Jurkat, Clone E6-1 (cell line): ENCODE measurements around the gene RPP30. TPM values are rescaled to one million over a fixed set of nuclear protein-coding genes. Genes with fewer than 3 reads are reported as not detected.

ENCODE experiments used
- DNase-seq: peaks from one replicate; pipeline ENCODE4 v3.0.0-alpha.2; 2011; ENCODE audit warnings: low read depth, low spot score
- H3K4me3 ChIP-seq: 2 replicates; pipeline ENCODE4 v1.5.1; 2011; ENCODE audit warnings: mild to moderate bottlenecking, low read length, control low read depth, moderate library complexity
- polyA plus RNA-seq: library from polyadenylated mRNA; unstranded; fragments of >200 nt; gene quantifications from one replicate; pipeline ENCODE4 v1.2.1, GENCODE V29; 2012; ENCODE audit warnings: missing spikeins; ENCODE audit not compliant: insufficient read length, insufficient read depth

The RPP30 gene
- polyA plus RNA-seq = 84.4 TPM

DNA sequence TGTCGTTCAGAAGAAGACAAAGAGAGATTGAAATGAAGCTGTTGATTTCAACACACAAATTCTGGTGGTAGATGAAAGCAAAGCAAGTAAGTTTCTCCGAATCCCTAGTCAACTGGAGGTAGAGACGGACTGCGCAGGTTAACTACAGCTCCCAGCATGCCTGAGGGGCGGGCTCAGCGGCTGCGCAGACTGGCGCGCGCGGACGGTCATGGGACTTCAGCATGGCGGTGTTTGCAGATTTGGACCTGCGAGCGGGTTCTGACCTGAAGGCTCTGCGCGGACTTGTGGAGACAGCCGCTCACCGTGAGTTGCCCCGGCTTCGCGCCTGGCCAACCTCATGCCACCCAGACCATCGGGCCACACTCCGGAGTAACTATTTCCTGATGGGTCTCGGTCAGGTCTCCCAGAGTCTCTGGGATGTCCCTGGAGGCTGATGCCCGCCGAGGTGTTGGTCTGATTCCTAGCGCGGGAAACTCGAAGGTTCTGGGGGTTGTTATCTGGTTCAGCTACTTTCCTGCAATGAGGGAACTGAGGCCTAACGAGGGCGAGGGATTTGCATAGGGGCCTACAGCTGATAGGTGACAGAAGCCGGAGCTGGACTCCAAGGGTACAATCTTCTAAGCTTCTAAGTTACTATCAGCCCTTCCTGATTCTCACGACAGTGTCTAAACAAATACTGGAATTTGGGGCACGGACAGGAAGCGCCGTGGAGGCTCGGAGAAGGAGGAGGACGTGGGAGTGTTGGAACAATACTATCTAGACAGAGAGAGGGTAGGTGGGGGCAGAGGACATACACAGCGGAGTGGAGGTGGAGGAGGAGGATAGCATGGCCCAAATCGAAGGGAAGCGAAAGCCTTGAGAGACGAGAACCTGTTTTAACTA lies at the start of gene RPP30:
TSS of gene RPP30 (plus strand) at position 209 of the 882 bp plus-strand sequence. CDS start at position 222, 13 bp downstream.
- DNase-seq = peak; percentile 61
- H3K4me3 ChIP-seq = peak within 1 kb of the TSS; percentile 98

DNA sequence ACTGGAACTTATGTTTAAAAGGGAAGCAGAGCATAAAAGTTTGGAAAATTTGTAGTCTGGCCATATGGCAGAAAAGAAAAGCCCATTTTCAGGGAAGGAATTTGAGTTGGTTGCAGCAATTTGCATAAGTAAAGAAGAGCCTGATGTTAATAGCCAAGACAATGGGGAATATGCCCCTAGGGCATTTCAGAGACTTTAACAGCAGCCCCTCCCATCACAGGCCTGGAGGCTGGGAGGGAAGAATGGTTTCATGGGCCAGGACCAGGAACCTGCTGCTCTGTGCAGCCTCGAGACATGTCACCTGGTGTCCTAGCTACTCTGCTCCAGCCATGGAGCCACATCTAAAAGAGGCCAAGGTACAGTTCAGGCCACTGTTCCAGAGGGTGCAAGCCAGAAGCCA lies 49.3 kb upstream of the RPP30 start:
- DNase-seq = no peak
- no peak overlapping the region for H3K4me3 ChIP-seq

DNA sequence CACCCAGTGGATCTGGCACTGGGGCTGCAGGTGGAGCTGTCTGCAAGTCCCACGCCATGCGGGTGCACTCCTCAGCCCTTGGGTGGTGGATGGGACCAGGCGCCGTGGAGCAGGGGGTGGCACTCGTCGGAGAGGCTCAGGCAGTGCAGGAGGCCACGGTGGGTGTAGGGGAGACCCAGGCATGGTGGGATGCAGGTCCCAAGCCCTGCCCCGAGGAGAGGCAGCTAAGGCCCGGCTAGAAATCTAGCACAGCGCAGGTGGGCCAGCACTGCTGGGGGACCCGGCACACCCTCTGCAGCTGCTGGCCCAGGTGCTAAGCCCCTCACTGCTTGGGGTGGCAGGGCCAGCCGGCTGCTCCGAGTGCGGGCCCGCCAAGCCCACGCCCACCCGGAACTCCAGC lies 39.7 kb upstream of the RPP30 start:
- H3K4me3 ChIP-seq = no peak overlapping the region
- DNase-seq = no peak

DNA sequence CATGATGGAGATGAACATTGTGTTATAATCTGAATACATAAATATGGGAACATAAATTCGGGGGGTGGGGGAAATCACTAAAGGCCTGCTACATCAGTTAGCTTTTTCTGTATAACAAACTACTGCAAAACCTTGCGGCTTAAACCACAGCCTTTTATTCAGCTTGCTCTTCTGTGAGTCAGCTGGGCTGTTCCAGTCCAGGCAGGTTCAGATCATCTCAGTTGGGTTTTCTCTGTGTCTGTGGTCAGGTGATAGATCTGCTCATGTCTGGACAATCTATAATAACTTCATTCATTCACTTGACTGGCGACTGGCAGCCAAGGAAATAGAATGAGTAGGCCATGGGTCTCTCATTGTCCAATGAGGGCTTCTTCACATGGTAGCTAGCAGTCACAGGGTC lies 37.4 kb upstream of the RPP30 start:
- no peak for DNase-seq
- H3K4me3 ChIP-seq = no peak overlapping the region

DNA sequence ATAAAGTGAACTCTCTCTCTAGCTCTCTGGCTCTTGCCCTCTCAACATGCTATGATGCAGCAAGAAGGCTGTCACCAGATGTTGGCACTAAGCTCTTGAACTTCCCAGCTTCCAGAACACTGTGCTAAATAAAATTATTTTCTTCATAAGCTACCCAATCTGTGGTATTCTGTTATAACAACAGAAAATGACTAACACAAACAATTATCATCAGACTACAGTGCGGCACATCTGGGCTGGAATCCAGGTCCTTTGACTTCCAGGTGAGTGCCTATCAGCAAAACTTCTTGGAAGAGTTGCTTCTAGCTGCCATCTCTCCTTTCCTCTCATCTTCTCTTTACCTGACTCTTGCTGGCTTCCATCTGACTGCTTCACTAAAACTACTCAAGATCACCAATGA lies 34.3 kb upstream of the RPP30 start:
- H3K4me3 ChIP-seq = no peak overlapping the region
- no peak for DNase-seq

DNA sequence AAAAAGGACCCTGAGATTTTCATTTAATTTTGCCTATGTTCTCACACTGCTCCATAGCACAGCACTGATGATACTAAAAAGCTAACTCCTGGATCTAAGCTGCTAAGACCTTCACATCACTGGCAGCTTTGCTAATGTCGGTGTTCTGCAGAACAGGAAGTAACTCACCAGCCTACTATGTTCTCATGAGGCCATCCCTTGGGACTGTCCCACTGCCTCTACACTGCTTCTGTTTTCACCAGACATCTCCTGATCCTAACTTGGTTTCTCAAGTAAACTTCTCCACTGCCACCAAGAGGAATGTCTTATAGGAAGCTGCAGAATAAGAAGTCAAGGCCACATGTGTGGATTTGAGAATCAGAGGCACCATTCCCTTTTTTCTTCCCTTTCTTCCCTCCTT lies 29.0 kb upstream of the RPP30 start:
- no peak overlapping the region for H3K4me3 ChIP-seq
- DNase-seq = no peak

DNA sequence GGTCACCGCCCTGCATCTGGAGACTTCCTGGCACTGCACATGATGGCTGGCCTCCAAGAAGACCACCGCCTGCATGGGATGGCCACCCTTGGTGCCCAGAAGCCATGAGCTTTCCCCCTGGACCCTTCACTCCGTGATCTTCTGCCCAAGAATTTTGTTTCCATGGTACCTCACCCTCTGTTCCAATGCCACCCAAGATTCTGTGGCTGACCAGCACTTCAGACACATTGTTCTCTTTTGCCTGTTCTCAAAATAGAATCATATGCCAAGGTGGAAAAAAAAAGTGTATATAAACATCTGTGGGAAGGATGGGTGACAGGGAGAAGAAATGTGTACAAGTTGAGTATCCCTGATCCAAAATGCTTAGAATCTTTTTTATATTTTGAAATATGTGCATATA lies 26.0 kb upstream of the RPP30 start:
- H3K4me3 ChIP-seq = no peak overlapping the region
- no peak for DNase-seq

DNA sequence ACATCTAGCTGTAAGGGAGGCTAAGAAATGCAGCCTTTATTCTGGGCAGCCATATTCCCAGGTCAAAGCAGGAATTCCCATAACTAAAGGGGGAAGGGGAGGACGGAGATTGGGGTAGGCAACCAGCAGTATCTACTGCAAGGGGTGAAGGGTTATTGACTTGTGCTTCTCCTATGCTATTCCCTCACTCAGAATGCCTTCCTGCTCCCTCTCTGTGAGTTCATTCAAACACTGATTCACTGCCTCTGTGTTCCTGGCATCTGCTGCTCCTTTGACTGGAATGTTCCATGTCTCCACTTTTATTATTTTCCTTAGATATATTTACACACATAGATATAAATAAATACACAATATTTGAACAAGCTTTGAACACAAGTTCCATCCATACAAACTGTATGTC lies 25.0 kb upstream of the RPP30 start:
- no peak for DNase-seq
- H3K4me3 ChIP-seq = no peak overlapping the region

DNA sequence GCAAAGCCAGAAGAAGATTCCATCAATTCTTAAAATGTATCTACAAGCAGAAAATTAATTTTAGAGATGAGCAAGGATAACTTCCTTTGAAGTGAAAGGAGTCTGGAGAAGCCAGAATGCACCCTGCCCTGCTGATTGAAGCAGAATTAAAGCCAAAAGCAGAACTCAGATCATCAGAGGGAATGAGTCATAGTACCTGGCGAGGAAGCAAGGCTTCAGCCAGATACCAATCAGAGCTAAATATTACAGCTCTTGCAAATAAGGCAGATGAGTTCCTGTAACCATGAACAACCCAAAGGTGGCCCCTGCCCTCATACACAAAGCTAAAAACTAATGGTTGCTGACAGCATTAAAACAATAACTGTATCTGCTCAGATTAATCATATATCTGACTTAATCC lies 24.3 kb upstream of the RPP30 start:
- DNase-seq = no peak
- H3K4me3 ChIP-seq = no peak overlapping the region

DNA sequence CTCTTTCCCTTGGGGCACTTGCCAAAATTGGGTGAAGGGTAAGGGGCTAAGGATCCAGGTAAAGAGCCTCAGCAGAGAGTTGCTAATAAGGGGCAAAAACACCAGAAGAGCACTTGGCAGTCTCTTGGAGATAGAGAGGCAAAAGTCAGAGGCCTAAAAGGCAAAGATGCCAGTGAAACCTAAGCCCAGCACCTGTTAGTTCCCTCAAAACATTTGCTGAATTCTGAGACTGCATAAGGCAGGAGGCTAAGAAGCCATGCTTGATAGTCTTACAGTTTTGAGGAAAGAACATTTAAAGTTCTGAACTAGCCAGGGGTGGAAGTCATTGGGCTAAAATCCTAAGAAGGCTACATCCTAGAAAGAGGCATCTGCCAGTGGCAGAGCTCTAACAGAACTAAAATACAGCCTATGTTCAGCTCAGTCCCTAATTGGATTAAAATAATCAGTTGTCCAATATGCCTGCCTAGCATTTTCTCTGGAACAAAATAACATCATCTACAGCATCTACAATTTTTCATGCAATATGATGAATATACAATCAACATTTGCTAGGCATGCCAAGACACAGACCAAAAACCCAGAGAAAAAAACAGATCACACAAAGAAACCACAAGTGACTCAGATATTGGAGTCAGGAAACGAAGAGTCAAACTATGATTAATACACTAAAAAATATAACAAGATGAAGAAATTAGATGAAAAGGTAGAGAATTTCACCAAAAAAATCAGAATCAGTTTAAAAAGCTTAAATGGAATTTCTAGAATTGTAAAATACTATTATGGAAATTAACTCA lies 21.6 kb upstream of the RPP30 start:
- H3K4me3 ChIP-seq = no peak overlapping the region
- DNase-seq = no peak

DNA sequence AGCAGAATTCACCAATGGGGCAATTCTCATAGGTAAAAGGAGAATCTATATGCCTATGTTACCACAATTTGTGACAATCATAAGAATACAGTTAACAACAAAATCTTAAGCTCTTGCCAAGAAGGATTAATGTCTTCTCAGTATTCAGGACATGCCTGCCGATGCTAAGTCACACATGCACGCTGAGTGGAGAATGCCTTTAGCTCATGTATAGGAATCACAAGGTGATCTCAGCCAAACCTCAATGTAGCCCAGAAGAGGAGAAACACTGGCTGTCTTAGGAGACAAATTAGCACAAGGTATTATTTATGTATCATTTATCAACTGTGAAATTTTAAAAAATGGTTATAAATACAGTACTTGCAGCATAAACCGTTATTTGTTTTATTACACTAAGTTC lies 16.6 kb upstream of the RPP30 start:
- DNase-seq = no peak
- H3K4me3 ChIP-seq = no peak overlapping the region

DNA sequence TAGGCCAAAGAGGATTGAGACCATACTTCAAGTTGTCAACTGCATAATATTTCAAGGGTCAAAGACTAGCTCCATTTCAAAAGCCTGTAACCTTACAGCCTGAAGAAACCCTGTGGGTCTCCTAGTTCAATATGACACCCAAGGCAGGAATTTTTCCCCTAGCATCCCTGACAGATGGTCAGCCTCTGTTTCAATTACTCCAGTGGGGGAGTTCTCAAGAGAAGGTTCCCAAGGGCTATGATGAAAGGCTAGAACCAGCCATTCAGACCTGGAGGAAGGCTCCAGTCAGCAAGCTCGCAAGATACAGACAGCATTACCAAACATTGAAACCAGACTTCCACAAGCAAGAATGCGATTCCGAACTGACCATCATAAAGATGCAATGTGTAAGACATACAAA lies 15.5 kb upstream of the RPP30 start:
- no peak overlapping the region for H3K4me3 ChIP-seq
- DNase-seq = no peak

DNA sequence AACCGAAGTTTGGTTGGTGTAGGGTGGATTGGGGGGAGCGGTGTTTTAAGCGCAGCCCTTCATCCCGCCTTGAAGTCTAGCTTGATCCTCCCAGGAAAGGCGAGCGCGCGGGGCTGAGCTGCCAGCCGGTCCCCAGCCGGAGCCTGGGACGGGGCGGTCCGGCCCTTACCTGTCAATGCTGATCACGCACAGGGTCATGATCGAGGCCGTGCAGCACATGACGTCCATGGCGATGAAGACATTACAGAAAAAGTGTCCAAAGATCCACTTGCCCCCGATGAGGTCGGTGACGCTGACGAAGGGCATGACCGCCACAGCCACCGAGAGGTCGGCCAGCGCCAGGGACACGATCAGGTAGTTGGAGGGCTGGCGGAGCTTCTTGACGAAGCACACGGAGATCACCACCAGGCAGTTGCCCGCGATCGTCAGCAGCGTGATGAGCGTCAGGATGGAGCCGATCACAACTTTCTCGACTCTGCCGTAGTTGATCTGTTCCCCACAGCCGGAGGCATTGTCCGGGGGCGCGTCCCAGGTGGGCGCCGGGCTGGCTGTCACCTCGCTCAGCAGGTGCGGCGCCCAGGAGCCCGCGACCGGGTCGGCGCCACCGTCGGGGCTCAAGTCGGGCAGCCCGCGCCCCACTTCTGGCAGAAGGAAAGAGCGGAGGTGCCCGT lies 14.7 kb upstream of the RPP30 start:
- no peak for DNase-seq

DNA sequence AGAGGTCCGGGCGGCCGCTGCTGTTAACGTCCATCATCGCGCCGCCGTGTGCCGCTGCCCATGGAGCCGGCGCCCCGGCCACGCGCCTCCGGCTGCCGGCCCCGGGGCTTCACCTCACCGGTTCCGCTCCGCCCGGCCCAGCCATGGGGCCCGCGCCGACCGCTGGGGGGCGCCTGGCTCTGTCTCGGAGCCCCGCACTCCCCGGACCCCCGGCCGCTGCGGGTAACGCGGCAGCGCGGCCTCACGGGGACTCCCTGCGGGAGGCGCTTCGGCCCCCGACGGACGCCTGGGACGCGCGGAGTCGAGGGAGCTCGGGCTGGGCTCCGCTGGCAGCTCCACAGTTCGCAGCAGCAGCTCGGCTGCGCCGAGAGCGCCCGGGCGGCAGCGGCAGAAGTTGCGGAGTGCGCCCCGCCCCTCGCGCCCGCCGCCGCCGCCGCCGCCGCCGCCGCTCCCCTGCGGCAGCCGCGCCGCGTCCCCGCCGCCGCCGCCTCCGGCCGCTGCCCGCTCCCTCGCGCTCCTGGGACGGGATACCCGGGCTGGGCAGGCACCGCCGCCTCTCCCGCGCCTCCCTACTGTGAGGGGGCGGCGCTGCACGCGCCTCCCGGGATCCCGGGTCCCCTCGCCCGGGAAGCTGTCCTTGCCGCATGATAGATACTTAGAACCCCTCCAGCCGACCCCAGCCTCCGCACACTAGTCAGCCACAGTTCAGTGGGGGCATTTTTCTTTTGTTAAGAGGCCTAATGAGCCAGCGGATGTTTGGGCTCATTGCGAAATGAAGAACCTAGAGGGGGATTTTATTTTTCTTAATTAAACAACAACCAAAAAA lies 13.9 kb upstream of the RPP30 start, which contains the start of gene HTR7:
TSS of gene HTR7 (minus strand) at position 405 of the 826 bp plus-strand sequence. CDS start at position 37, 368 bp downstream.
- peak within 1 kb of the TSS; percentile 43 for H3K4me3 ChIP-seq
- DNase-seq = no peak

More for the DNA sequence above, 14.7 kb upstream of the RPP30 start:
- no peak overlapping the region; the same call in 1 of the 2 replicates for H3K4me3 ChIP-seq

DNA sequence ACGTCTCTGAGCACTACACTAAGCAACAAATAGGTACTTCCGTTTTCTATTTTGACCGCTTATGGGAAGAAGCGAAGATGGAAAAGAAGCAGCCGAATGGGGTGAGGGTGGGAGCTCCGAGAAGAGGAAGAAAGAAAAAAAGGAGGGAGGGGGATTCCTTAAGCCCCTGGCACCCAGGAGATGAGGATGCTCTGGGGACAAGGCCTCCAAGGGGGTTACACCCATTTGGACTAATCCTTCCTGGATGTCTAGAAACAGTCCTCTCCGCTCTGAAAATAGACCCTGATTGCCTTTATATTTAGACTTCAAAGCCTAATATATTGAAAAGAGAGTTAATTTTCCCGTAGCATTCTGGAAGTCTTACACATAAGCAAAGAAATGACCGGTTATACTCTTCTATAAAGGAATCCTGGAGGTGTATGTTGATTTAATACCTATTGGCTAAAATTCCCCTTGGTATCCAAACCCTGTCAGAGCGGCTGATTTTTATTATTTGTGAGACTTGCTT lies 13.3 kb upstream of the RPP30 start:
- peak overlapping the region; percentile 43 for H3K4me3 ChIP-seq

DNA sequence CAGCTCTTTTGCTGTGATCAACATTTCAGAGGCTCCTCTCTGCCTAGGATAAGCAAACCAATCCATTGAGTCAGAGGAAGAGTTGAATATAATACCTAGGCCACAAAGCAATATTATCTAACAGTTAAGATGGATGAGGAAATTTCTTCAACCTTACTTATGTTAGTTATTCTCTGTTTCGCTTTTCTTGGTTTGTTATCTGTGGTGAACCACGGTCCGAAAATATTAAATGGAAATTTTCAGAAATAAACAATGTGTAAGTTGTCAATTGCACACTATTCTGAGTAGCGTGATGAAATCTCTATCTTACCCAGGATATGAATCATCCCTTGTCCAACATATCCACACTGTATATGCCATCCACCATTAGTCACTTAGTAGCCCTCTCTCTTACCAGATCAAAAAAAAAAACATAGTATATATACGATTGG lies 12.4 kb upstream of the RPP30 start:
- no peak for DNase-seq
- no peak overlapping the region for H3K4me3 ChIP-seq

More for the DNA sequence above, 13.3 kb upstream of the RPP30 start:
- DNase-seq = no peak

DNA sequence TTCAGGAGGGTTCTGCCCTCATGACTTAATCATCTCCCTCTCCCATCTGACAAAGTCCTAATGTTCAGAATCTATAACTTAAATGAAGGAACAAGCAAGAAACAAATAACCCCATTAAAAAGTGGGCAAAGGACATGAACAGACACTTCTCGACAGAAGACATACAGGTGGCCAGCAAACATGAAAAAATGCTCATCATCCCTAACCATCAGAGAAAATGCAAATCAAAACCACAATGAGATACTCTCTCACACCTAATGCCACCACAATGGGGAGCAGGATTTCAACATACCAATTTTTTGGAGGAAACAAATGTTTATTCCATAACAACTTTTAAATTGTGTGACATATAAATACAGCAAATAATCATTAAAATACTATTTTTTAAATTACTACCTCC lies 11.0 kb upstream of the RPP30 start:
- no peak overlapping the region for H3K4me3 ChIP-seq
- no peak for DNase-seq

DNA sequence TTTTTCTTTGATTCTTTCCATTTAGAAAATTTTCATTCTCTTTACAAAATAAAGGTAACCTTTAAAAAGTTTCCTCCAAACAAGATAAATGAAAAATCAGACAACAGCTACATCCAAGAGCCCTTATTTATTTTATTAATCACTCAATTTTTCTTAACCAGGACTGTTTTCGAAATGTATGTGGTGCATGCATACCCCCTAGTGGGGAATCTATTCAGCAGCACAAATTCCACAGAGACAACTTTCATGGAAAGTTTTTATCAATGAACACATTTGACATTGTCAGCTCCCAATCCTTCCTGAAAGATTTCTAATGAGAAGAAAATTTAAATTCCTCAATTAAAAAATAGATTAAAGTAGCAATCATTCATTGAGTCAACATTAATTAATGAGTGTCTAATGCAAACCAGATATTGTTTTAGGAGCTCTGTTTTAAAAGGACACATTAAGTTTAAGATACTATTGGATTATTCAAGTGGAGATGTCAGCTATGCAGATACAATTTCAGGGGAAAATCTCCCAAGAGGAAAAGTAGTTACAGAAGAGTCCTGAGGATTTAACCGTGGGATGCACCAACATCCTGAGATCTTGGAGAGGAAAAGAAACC lies 8.8 kb upstream of the RPP30 start:
- DNase-seq = no peak
- H3K4me3 ChIP-seq = no peak overlapping the region
